ENCODE results near the gene MID2.
"Not testable (repeated sequence)": the region's sequence is repeated elsewhere in the genome, so short reads cannot be mapped to it uniquely, and the experiment has no call there.

The MID2 gene

DNA sequence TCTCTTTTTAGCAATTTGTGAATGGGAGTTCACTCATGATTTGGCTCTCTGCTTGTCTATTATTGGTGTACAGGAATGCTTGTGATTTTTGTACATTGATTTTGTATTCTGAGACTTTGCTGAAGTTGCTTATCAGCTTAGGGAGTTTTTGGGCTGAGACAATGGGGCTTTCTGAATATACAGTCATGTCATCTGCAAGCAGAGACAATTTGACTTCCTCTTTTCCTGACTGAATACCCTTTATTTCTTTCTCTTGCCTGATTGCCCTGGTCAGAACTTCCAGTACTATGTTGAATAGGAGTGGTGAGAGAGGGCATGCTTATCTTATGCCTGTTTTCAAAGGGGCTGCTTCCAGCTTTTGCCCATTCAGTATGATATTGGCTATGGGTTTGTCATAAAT is 129.7 kb downstream of the MID2 start:
- DNase-seq (ENCODE audit: low spot score) = not testable (repeated sequence)

DNA sequence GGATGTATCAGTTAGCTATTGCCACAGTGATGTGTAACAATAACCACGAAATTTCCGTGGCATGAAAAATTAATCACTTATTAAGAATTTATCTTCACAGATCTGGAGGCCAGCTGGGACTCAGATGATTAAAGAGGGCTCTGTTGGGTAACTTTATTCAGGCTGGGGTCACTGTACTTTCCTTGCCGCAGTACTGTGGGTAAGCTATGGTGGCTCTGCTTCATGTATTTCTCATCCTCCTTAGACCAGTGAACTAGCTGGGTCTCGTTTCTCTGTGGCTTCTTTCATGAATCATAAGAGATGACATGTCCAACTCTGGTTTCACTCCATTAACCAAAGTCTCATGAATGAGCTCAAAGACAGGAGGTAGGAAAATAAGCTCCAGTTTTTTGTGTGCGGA is 143.0 kb downstream of the MID2 start:
- DNase-seq (ENCODE audit: low spot score) = no peak

DNA sequence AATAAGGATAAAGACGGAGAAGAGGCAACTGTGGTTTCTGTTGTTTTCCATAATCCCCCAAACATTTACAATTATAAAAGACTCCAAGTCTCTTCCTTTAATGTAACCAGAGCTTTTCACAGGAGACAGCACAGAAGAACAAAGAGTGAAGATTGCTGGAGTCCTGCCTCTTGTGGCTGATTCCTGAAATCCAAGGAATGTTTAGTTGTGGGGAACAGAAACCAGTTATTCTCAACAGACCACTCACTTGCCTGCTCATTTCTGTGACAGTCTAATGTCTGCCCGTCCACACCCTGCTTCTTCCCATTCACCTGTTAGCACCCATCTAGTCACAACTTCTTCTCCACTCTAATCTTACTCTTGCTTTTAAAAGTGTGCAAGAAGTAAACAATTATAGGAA is 144.4 kb downstream of the MID2 start:
- DNase-seq (ENCODE audit: low spot score) = no peak

DNA sequence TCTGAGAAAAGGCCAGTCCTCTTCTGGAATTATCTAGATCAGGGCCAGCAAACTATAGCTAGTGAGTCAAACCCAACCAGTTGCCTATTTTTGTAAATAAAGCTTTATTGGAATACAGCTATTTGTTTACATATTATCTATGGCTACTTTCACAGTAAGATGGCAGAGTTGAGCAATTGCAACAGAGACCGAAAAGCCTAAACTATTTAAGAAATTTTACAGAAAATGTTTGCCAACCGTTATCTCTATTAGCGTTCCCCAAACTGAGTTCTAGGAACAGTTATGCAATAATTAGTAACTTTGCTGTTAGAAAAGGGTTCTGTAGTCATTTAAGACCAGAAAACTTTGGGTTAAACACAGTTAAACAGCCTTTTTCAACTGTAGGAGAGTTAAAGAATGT is 146.0 kb downstream of the MID2 start:
- DNase-seq (ENCODE audit: low spot score) = no peak

All from AG08395 (cell line).